ENCODE data around the gene CHAT. TPM values are rescaled to one million over a fixed set of nuclear protein-coding genes. Genes with fewer than 3 reads are reported as not detected.

Gene CHAT
- total RNA-seq, 1 donor from 2014 or later, result not detected

- Mint-ChIP-seq H3K36me3 (no peaks in the 10 kb centered on the region), H3K4me1 (peaks cover 9% of the 10 kb centered on the region), H3K27ac (no peak overlapping the region), H3K9me3 (peaks cover 8% of the 10 kb centered on the region), H3K27me3 (ENCODE audit: low read depth) (peaks cover 86% of the 10 kb centered on the region), H3K4me3 (no peak overlapping the region)
- no peak for DNase-seq (ENCODE audit: low spot score in 2 of 2, unreplicated experiment in 2 of 2)
- TF ChIP-seq CTCF (IDR thresholded peaks at IDR 0.05; ENCODE audit: unreplicated experiment), result no peak
Observed at GRCh38 chr10:49688920-49689319, 75.1 kb downstream of the CHAT start.

GRCh38 chr10:49689882-49690510 is 76.2 kb downstream of the CHAT start:
- peaks cover 9% of the 10 kb centered on the region for H3K4me1 Mint-ChIP-seq

GRCh38 chr10:49690698-49691356 is 77.0 kb downstream of the CHAT start:
- Mint-ChIP-seq H3K4me1 (peaks cover 9% of the 10 kb centered on the region), H3K27me3 (ENCODE audit: low read depth) (peaks cover 91% of the 10 kb centered on the region), H3K9me3 (peaks cover 4% of the 10 kb centered on the region), H3K4me3 (no peak overlapping the region), H3K27ac (no peak overlapping the region), H3K36me3 (no peaks in the 10 kb centered on the region)
- no peak for DNase-seq (ENCODE audit: low spot score in 2 of 2, unreplicated experiment in 2 of 2)
- TF ChIP-seq CTCF (IDR thresholded peaks at IDR 0.05; ENCODE audit: unreplicated experiment), result no peak

More at GRCh38 chr10:49689882-49690510, 76.2 kb downstream of the CHAT start:
- H3K27me3 Mint-ChIP-seq (ENCODE audit: low read depth), result peaks cover 91% of the 10 kb centered on the region
- no peak overlapping the region for H3K27ac Mint-ChIP-seq
- no peak for TF ChIP-seq CTCF (IDR thresholded peaks at IDR 0.05; ENCODE audit: unreplicated experiment)
- H3K36me3 Mint-ChIP-seq, result no peaks in the 10 kb centered on the region
- H3K4me3 Mint-ChIP-seq, result no peak overlapping the region
- H3K9me3 Mint-ChIP-seq, result peaks cover 8% of the 10 kb centered on the region
- no peak for DNase-seq (ENCODE audit: low spot score in 2 of 2, unreplicated experiment in 2 of 2)

GRCh38 chr10:49691588-49691987 is 77.8 kb downstream of the CHAT start:
- DNase-seq (ENCODE audit: low spot score in 2 of 2, unreplicated experiment in 2 of 2), result no peak
- H3K27ac Mint-ChIP-seq, result no peak overlapping the region
- H3K4me1 Mint-ChIP-seq, result peaks cover 9% of the 10 kb centered on the region
- no peak for TF ChIP-seq CTCF (IDR thresholded peaks at IDR 0.05; ENCODE audit: unreplicated experiment)
- H3K36me3 Mint-ChIP-seq, result no peaks in the 10 kb centered on the region
- H3K27me3 Mint-ChIP-seq (ENCODE audit: low read depth), result peaks cover 93% of the 10 kb centered on the region
- H3K4me3 Mint-ChIP-seq, result no peak overlapping the region
- no peaks in the 10 kb centered on the region for H3K9me3 Mint-ChIP-seq

GRCh38 chr10:49694466-49694865 is 80.6 kb downstream of the CHAT start:
- Mint-ChIP-seq H3K9me3 (no peaks in the 10 kb centered on the region), H3K4me1 (peaks cover 9% of the 10 kb centered on the region), H3K36me3 (no peaks in the 10 kb centered on the region), H3K4me3 (no peak overlapping the region), H3K27me3 (ENCODE audit: low read depth) (peaks cover 79% of the 10 kb centered on the region), H3K27ac (no peak overlapping the region)
- TF ChIP-seq CTCF (IDR thresholded peaks at IDR 0.05; ENCODE audit: unreplicated experiment), result no peak
- no peak for DNase-seq (ENCODE audit: low spot score in 2 of 2, unreplicated experiment in 2 of 2)
